Measurements from ENCODE around the gene TTLL11. TPM values are rescaled to one million over a fixed set of nuclear protein-coding genes. Genes with fewer than 3 reads are reported as not detected.

TTLL11 gene, protein sequence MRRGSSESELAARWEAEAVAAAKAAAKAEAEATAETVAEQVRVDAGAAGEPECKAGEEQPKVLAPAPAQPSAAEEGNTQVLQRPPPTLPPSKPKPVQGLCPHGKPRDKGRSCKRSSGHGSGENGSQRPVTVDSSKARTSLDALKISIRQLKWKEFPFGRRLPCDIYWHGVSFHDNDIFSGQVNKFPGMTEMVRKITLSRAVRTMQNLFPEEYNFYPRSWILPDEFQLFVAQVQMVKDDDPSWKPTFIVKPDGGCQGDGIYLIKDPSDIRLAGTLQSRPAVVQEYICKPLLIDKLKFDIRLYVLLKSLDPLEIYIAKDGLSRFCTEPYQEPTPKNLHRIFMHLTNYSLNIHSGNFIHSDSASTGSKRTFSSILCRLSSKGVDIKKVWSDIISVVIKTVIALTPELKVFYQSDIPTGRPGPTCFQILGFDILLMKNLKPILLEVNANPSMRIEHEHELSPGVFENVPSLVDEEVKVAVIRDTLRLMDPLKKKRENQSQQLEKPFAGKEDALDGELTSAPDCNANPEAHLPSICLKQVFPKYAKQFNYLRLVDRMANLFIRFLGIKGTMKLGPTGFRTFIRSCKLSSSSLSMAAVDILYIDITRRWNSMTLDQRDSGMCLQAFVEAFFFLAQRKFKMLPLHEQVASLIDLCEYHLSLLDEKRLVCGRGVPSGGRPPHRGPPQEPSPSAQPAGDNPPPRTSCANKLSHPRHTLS
- 2.5 and 3.6 TPM in 2 replicates for total RNA-seq

GRCh38 chr9:122092611-122093506, at the start of gene TTLL11:
TSS of gene TTLL11 (minus strand) at chr9:122093308. CDS start at chr9:122093148, 160 bp downstream.

Other genes starting within 250 kb of the TTLL11 start
- 31.5 and 36.8 TPM in 2 replicates for gene NDUFA8, start 66.5 kb upstream of the TTLL11 start, total RNA-seq
- 0.60 TPM in 1 of 2 replicates, not detected in the other for gene MORN5, start 66.6 kb upstream of the TTLL11 start, total RNA-seq
- not detected in 2 replicates for gene LHX6, start 135.6 kb upstream of the TTLL11 start, total RNA-seq
- 5.8 and 7.1 TPM in 2 replicates for gene RBM18, start 171.5 kb upstream of the TTLL11 start, total RNA-seq
- 26.5 and 28.5 TPM in 2 replicates for gene MRRF, start 171.6 kb upstream of the TTLL11 start, total RNA-seq

Data from bronchial smooth muscle cell (primary cell).